ENCODE results near the gene REN. TPM values are rescaled to one million over a fixed set of nuclear protein-coding genes. Genes with fewer than 3 reads are reported as not detected.

Gene REN
- total and polyA plus RNA-seq, 3 donors from 2014 or later: 2.2 TPM; not detected in 2

GRCh38 chr1:204172404-204173029 lies 6.4 kb upstream of the REN start:
- no peaks in the 10 kb centered on the region for H3K9me3 ChIP-seq
- DNase-seq: no peak
- H3K4me3 ChIP-seq: no peak overlapping the region
- H3K27ac ChIP-seq: no peak overlapping the region
- WGBS, 2 donors: 92 to 95% methylated on average over 2 of the region's 2 CpGs
- H3K4me1 ChIP-seq: no peaks in the 10 kb centered on the region
- intact Hi-C loops (cut with DNase I; ENCODE audit: low total_unique reads): no loop called here
- no peaks in the 10 kb centered on the region for H3K36me3 ChIP-seq (ENCODE audit: low read depth, missing control alignments)
- no peaks in the 10 kb centered on the region for H3K27me3 ChIP-seq
- TF ChIP-seq POLR2A (IDR thresholded peaks at IDR 0.05): no peak
- no peak for TF ChIP-seq CTCF (IDR thresholded peaks at IDR 0.05)

GRCh38 chr1:204171751-204172178 lies 5.6 kb upstream of the REN start:
- WGBS, 2 donors: 62 to 65% methylated on average over 4 of the region's 4 CpGs
- H3K9me3 ChIP-seq: no peaks in the 10 kb centered on the region
- no peak for DNase-seq
- TF ChIP-seq CTCF (IDR thresholded peaks at IDR 0.05): no peak
- no peak overlapping the region for H3K4me3 ChIP-seq
- H3K36me3 ChIP-seq (ENCODE audit: low read depth, missing control alignments): no peaks in the 10 kb centered on the region
- intact Hi-C loops (cut with DNase I; ENCODE audit: low total_unique reads): no loop called here
- no peaks in the 10 kb centered on the region for H3K4me1 ChIP-seq
- H3K27me3 ChIP-seq: no peaks in the 10 kb centered on the region
- H3K27ac ChIP-seq: no peak overlapping the region

DNA sequence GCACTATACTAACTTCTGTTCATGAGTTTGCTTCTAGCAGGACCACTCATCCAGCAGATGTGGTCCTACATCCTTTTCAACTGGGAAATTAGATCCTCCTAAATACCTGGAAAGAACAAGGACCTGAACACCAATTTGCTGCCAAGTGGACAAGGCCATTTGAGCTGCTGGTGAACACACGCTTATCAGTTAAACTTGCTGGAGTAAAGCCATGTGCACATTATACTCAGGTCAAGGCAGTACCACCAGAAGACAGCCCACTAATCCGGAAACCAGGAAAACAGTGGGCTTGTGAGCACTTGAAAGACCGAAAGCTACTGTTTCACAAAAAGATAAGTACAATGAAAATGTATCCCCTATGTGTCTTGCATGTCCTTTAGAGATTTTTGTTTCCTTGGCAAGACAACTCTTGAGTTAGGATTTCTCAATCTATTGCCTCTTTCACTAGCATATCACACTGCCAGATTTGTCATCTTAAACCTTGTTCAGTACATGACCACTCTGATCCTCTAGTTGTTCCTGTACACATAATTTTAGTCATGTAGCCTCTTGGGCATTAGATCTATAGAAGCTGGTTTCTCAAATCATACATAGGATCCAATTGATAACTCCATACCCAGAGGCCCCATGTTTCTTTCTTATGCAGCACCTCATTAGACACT lies 4.5 kb upstream of the REN start:
- Histone ChIP-seq H3K4me1 (no peaks in the 10 kb centered on the region), H3K27ac (no peak overlapping the region), H3K36me3 (ENCODE audit: low read depth, missing control alignments) (no peaks in the 10 kb centered on the region), H3K27me3 (no peaks in the 10 kb centered on the region), H3K9me3 (no peaks in the 10 kb centered on the region), H3K4me3 (no peak overlapping the region)
- intact Hi-C loops (cut with DNase I; ENCODE audit: low total_unique reads): no loop called here
- DNase-seq: no peak
- WGBS, 2 donors: 51 to 58% methylated on average over 3 of the region's 3 CpGs
- TF ChIP-seq CTCF (IDR thresholded peaks at IDR 0.05) (no peak), POLR2A (IDR thresholded peaks at IDR 0.05) (no peak)

DNA sequence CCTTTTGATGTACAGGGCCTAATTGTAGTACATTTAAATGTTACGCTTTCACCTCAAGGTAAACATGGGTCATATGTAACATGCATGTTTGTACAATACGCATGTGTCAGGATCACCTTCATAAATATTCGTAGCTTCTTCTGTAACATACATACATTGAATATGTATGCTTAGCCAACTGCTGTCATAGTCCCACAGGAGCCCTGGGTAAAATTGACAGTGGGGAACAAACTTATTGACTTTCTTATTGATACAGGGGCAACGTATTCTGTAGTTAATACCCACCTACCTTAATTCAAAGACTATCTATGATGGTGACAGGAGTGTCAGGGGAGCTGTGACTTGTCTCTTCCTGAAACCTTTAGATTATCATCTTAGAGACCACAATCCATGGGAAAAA lies 3.7 kb upstream of the REN start:
- Histone ChIP-seq H3K9me3 (no peaks in the 10 kb centered on the region), H3K27me3 (no peaks in the 10 kb centered on the region), H3K4me1 (no peaks in the 10 kb centered on the region), H3K27ac (no peak overlapping the region), H3K36me3 (ENCODE audit: low read depth, missing control alignments) (no peaks in the 10 kb centered on the region), H3K4me3 (no peak overlapping the region)
- intact Hi-C loops (cut with DNase I; ENCODE audit: low total_unique reads): no loop called here
- 79 to 94% methylated on average over 4 of the region's 4 CpGs for WGBS, 2 donors
- no peak for TF ChIP-seq CTCF (IDR thresholded peaks at IDR 0.05)
- no peak for TF ChIP-seq POLR2A (IDR thresholded peaks at IDR 0.05)
- DNase-seq: no peak

DNA sequence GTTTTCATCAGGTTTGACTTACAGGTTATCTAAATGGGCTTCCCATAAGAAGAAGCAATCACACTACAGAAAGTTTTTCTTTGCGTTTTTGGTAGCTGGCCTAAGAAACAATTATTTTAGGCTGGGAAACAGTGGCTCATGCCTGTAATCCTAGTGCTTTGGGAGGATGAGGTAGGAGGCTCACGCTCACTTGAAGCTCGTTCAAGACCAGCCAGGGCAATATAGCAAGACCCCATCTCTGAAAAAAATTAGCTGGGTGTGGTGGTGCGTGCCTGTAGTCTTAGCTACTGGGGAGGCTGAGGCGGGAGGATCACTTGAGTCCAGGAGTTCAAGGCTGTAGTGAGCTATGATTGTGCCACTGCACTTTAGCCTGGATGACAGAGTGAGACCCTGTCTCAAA lies 1.6 kb upstream of the REN start:
- Histone ChIP-seq H3K27ac (no peak overlapping the region), H3K27me3 (no peaks in the 10 kb centered on the region), H3K36me3 (ENCODE audit: low read depth, missing control alignments) (no peaks in the 10 kb centered on the region), H3K4me1 (no peaks in the 10 kb centered on the region), H3K9me3 (no peaks in the 10 kb centered on the region), H3K4me3 (no peak overlapping the region)
- intact Hi-C loops (cut with DNase I; ENCODE audit: low total_unique reads): no loop called here
- TF ChIP-seq POLR2A (IDR thresholded peaks at IDR 0.05): no peak
- no peak for TF ChIP-seq CTCF (IDR thresholded peaks at IDR 0.05)
- no peak for DNase-seq
- 75 to 91% methylated on average over 5 of the region's 5 CpGs for WGBS, 2 donors

Data from testis (tissue), 3 donors.